ENCODE measurements around the gene MBD6.
A peak's percentile ranks its signal among the peaks of the same experiment; 100 is the strongest.
"Not testable (repeated sequence)": the region's sequence is repeated elsewhere in the genome, so short reads cannot be mapped to it uniquely, and the experiment has no call there.

MBD6 gene

GRCh38 chr12:57488402-57489156 is 34.0 kb upstream of the MBD6 start:
- peak; percentile 27 for DNase-seq

GRCh38 chr12:57489157-57489641 is 33.4 kb upstream of the MBD6 start:
- no peak for DNase-seq

GRCh38 chr12:57490126-57490525 is 32.5 kb upstream of the MBD6 start:
- no peak for DNase-seq

- DNase-seq, result peak; percentile 39
Measured at GRCh38 chr12:57491393-57492280, 31.0 kb upstream of the MBD6 start.

- DNase-seq, result not testable (repeated sequence)
Measured at GRCh38 chr12:57495051-57495701, 27.4 kb upstream of the MBD6 start.

- no peak for DNase-seq
Measured at GRCh38 chr12:57496822-57497221, 25.8 kb upstream of the MBD6 start.

- no peak for DNase-seq
Measured at GRCh38 chr12:57497223-57498131, 25.1 kb upstream of the MBD6 start.

- DNase-seq, result no peak
Measured at GRCh38 chr12:57498132-57498502, 24.5 kb upstream of the MBD6 start.

GRCh38 chr12:57498571-57498970 is 24.1 kb upstream of the MBD6 start:
- no peak for DNase-seq

- DNase-seq, result no peak
Measured at GRCh38 chr12:57500213-57500612, 22.4 kb upstream of the MBD6 start.

- not testable (repeated sequence) for DNase-seq
Measured at GRCh38 chr12:57502311-57502969, 20.2 kb upstream of the MBD6 start.

GRCh38 chr12:57506541-57506940 is 16.1 kb upstream of the MBD6 start:
- DNase-seq, result not testable (repeated sequence)

- DNase-seq, result not testable (repeated sequence)
Measured at GRCh38 chr12:57507796-57508195, 14.8 kb upstream of the MBD6 start.

- no peak for DNase-seq
Measured at GRCh38 chr12:57511161-57511560, 11.5 kb upstream of the MBD6 start.

GRCh38 chr12:57511588-57512325 is 10.9 kb upstream of the MBD6 start:
- no peak for DNase-seq

GRCh38 chr12:57512665-57513064 is 10.0 kb upstream of the MBD6 start:
- no peak for DNase-seq

GRCh38 chr12:57513266-57513665 is 9.4 kb upstream of the MBD6 start:
- DNase-seq, result no peak

- DNase-seq, result not testable (repeated sequence)
Measured at GRCh38 chr12:57513677-57514076, 8.9 kb upstream of the MBD6 start.

- not testable (repeated sequence) for DNase-seq
Measured at GRCh38 chr12:57514246-57514645, 8.4 kb upstream of the MBD6 start.

- no peak for DNase-seq
Measured at GRCh38 chr12:57514720-57515407, 7.8 kb upstream of the MBD6 start.

Measured in NCI-H2171 treated with DMSO at 0.1 percent for 48 hours (cell line).